Lung (tissue), 12 donors: ENCODE results near the gene NAE1. TPM values are rescaled to one million over a fixed set of nuclear protein-coding genes. Genes with fewer than 3 reads are reported as not detected.

Experiments
- ATAC-seq: fragments of 200-7000 bp; cut with Tn5 transposase; one replicate; pipeline ENCODE4 v1.9.1; 2020; ENCODE audit warnings: moderate number of reproducible peaks; ENCODE audit not compliant: insufficient read depth, low FRiP score
- DNase-seq, 3 donors: peaks; one replicate each; pipeline ENCODE4 v3.0.0-alpha.2; 2013 to 2017
- H3K27ac ChIP-seq, 2 donors: one replicate each; pipeline ENCODE4 v1.5.1; 2013; ENCODE audit warnings: mild to moderate bottlenecking in 2 of 2, moderate library complexity in 2 of 2, control low read depth in 1 of 2, inconsistent platforms in 1 of 2, low read depth in 1 of 2, low read length in 1 of 2
- H3K27me3 ChIP-seq, 3 donors: one replicate each; pipeline ENCODE4 v1.5.1; 2013; ENCODE audit warnings: low read length in 2 of 3; ENCODE audit not compliant: control insufficient read depth in 3 of 3, insufficient read depth in 3 of 3
- H3K36me3 ChIP-seq, 4 donors: one replicate each; pipeline ENCODE4 v1.5.1; 2013; ENCODE audit warnings: low read length in 4 of 4, mild to moderate bottlenecking in 1 of 4, moderate library complexity in 1 of 4; ENCODE audit not compliant: control insufficient read depth in 4 of 4, insufficient read depth in 4 of 4
- H3K4me1 ChIP-seq, 5 donors: one replicate each; pipeline ENCODE4 v1.5.1; 2013; ENCODE audit warnings: low read length in 5 of 5, mild to moderate bottlenecking in 2 of 5, moderate library complexity in 1 of 5; ENCODE audit not compliant: control insufficient read depth in 5 of 5, insufficient read depth in 5 of 5
- H3K4me3 ChIP-seq: one replicate; pipeline ENCODE4 v1.5.1; 2013; ENCODE audit warnings: mild to moderate bottlenecking, control low read depth, moderate library complexity
- H3K9ac ChIP-seq, 2 donors: one replicate each; pipeline ENCODE4 v1.5.1; 2013; ENCODE audit warnings: low read length in 2 of 2, control low read depth in 1 of 2; ENCODE audit not compliant: insufficient read depth in 1 of 2
- H3K9me3 ChIP-seq, 4 donors: one replicate each; pipeline ENCODE4 v1.5.1; 2013; ENCODE audit warnings: low read length in 3 of 4, mild to moderate bottlenecking in 1 of 4, moderate library complexity in 1 of 4; ENCODE audit not compliant: control insufficient read depth in 4 of 4, insufficient read depth in 3 of 4
- WGBS, 2 donors: extraction: QIAGEN DNeasy Blood & Tissue Kit; methylation state at CpG; one replicate each; pipeline ENCODE4 v1.1.7; 2013; 5-methylcytosine and 5-hydroxymethylcytosine counted together
- polyA plus RNA-seq, 2 donors: library from polyadenylated mRNA; stranded (reverse); fragments of 200-250 nt; gene quantifications; one replicate each; pipeline ENCODE4 v1.2.1, GENCODE V29; 2013
- total RNA-seq, 2 donors: library from RNA; depleted of rRNA in 1 of 2; stranded (reverse); fragments of >200 nt in 1 of 2; gene quantifications; one replicate each; pipeline ENCODE4 v1.2.1, GENCODE V29; 2014 to 2021
- TF ChIP-seq, protein P1 (sequence below): IDR thresholded peaks from 2 replicates; pipeline ENCODE4 v1.5.1; 2012; ENCODE audit warnings: mild to moderate bottlenecking; ENCODE audit errors: control extremely low read depth, extremely low read depth
- donor health status: control.
- donor health status: control.
- donor health status: Bipolar disorder and iron deficiency.
- donor health status: healthy.
- donor health status: DM: yes; HTN: yes; CAD: no.

The NAE1 gene
- total and polyA plus RNA-seq, 4 donors = 24.2 to 64.4 (median 29.1) TPM

DNA sequence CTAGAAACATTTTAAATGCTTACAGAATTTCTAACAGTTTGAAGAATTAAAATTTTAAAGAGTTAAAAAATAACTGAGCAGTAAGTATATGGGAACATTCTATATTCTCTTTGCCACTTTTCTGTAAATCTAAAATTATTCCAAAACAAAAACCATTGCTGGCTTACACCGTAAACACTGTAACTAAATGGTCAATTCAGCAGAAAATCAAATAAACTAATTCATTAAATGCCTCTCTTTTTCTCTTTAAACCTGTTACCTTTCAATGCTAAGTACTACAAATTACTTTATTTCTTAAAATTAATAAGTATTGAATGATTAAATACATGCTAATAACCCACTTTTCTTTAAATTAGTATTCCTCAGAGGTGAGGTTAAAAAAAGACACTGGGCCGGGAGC is 43.3 kb downstream of the NAE1 start:
- WGBS, 2 donors = 96 to 98% methylated on average over 2 of the region's 2 CpGs
- Histone ChIP-seq H3K27ac (no peak overlapping the region), H3K9me3 (no peaks in the 10 kb centered on the region), H3K9ac (no peak overlapping the region), H3K4me3 (no peak overlapping the region), H3K4me1 (no peaks in the 10 kb centered on the region), H3K36me3 (no peaks in the 10 kb centered on the region), H3K27me3 (peaks cover 0 to 2% (median 0%) of the 10 kb centered on the region in 3 donors)
- ATAC-seq (no peak), DNase-seq (no peak)
- TF ChIP-seq, protein P1, sequence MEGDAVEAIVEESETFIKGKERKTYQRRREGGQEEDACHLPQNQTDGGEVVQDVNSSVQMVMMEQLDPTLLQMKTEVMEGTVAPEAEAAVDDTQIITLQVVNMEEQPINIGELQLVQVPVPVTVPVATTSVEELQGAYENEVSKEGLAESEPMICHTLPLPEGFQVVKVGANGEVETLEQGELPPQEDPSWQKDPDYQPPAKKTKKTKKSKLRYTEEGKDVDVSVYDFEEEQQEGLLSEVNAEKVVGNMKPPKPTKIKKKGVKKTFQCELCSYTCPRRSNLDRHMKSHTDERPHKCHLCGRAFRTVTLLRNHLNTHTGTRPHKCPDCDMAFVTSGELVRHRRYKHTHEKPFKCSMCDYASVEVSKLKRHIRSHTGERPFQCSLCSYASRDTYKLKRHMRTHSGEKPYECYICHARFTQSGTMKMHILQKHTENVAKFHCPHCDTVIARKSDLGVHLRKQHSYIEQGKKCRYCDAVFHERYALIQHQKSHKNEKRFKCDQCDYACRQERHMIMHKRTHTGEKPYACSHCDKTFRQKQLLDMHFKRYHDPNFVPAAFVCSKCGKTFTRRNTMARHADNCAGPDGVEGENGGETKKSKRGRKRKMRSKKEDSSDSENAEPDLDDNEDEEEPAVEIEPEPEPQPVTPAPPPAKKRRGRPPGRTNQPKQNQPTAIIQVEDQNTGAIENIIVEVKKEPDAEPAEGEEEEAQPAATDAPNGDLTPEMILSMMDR = no peak

DNA sequence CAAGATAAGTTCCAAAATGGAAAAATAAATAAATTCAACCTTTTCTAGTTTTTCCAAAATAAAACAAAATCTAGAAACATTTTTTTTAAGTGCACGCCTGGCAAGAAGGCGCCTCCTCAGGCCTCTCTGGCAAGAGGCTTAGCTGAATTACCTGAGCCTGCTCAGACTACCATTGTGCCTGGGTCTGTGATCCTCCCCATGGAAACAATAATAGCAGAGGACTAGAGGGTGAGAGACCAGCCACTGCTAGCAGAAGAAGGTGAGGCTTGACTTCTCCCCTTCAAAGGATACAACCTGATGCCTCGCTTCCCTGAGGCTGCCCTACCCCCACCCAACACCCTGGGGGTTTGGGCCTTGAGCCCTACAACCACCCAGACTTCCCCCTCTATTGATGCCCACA is 44.2 kb downstream of the NAE1 start:
- WGBS, 2 donors = 96% methylated on average over 3 of the region's 3 CpGs
- H3K4me1 ChIP-seq = no peaks in the 10 kb centered on the region
- H3K27me3 ChIP-seq = peaks cover 0 to 2% (median 0%) of the 10 kb centered on the region in 3 donors
- H3K27ac ChIP-seq = no peak overlapping the region
- TF ChIP-seq, protein P1 = no peak
- DNase-seq = no peak
- no peaks in the 10 kb centered on the region for H3K9me3 ChIP-seq
- no peak overlapping the region for H3K4me3 ChIP-seq
- H3K9ac ChIP-seq = no peak overlapping the region
- no peaks in the 10 kb centered on the region for H3K36me3 ChIP-seq
- no peak for ATAC-seq

DNA sequence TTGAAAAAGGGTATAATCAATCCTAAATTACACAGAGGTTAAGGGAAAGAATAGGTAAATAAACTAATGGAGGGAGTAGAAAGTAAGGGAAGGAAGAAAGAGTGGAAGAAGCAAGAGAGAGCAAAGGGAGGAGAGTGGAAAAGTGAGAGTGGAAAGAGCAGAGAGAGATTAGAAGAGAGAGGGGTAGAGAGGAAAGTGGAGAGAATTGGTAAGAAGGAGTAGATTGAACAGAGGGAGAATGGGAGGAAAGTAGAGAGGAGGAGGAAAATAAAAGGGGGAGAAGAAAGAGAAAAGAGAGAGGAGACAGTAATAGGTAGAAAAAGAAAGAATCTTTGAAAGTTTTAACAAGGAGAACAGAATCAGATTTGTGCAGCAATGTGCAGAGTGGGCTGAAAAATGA is 54.3 kb downstream of the NAE1 start:
- Histone ChIP-seq H3K9ac (no peak overlapping the region), H3K36me3 (no peaks in the 10 kb centered on the region)

DNA sequence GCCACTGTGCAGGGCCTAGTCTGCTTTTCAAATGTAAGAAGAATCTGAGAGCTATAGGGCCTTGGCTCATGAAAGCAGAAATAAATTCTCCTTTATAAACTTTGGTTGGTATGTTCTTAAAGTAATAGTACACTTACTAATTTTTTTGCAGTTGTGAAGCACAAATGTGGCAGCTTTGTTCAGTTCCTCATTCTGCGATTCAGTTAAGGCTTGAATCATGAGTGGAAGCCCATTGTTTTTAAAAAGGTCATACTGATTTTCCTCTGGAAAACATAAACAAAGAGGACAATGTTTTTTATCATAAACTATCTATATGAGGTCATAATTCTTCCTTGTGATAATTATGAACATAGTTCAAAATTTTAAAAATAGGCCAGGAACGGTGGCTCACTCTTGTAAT is 55.8 kb downstream of the NAE1 start:
- no peaks in the 10 kb centered on the region for H3K36me3 ChIP-seq
- no peak overlapping the region for H3K9ac ChIP-seq
- no peak for DNase-seq
- 64 to 65% methylated on average over 2 of the region's 2 CpGs for WGBS, 2 donors
- TF ChIP-seq, protein P1 = no peak
- no peaks in the 10 kb centered on the region for H3K9me3 ChIP-seq
- H3K4me3 ChIP-seq = no peak overlapping the region
- no peak overlapping the region for H3K27ac ChIP-seq
- no peaks in the 10 kb centered on the region for H3K27me3 ChIP-seq
- no peak for ATAC-seq
- H3K4me1 ChIP-seq = no peaks in the 10 kb centered on the region

More for the DNA sequence above, 54.3 kb downstream of the NAE1 start:
- TF ChIP-seq, protein P1 = no peak
- no peaks in the 10 kb centered on the region for H3K27me3 ChIP-seq
- no peaks in the 10 kb centered on the region for H3K9me3 ChIP-seq
- no peaks in the 10 kb centered on the region for H3K4me1 ChIP-seq
- DNase-seq (no peak), ATAC-seq (no peak)
- H3K4me3 ChIP-seq = no peak overlapping the region
- no peak overlapping the region for H3K27ac ChIP-seq
